Hepatic stellate cell (primary cell): Measurements from ENCODE around the gene TCEANC2.
"Not testable (repeated sequence)": the region's sequence is repeated elsewhere in the genome, so short reads cannot be mapped to it uniquely, and the experiment has no call there.

ENCODE experiments used
- DNase-seq: peaks from one replicate; pipeline ENCODE4 v3.0.0; 2011; ENCODE audit warnings: low spot score

The TCEANC2 gene

GRCh38 chr1:54052934-54053744, at the start of gene TCEANC2, which contains the start of gene TMEM59:
Gene TCEANC2, plus strand, starts transcription at chr1:54053608. Its CDS starts 815 bp downstream, at chr1:54054423.
Gene TMEM59, minus strand, starts transcription at chr1:54053204. Its CDS starts 16 bp downstream, at chr1:54053188.
- DNase-seq, result peak; percentile 91

GRCh38 chr1:54003750-54004480, 49.5 kb upstream of the TCEANC2 start:
- not testable (repeated sequence) for DNase-seq

- DNase-seq, result no peak
These were observed 48.8 kb upstream of the TCEANC2 start for GRCh38 chr1:54004481-54005049.

DNA sequence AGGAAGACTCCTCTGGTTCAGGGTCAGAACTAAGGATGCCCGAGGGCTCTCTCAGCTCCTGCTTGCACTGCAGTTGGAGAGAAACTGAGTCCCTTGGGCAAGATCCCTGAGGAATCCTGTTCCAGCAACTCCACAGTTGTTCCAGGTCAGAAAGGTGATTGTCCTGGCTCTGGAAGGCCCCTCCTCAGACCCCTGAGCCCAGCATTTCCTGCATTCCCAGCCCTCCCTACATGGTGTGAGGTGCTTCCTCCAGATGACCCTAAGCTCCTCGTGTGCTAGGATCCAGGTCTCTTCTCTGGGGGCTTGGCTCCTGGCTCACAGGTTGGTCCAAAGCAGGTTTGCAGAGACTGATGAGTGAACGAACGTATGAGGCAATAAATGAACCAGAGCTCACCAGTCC, 46.9 kb upstream of the TCEANC2 start:
- DNase-seq, result no peak

GRCh38 chr1:54007613-54008012, 45.8 kb upstream of the TCEANC2 start:
- no peak for DNase-seq

DNA sequence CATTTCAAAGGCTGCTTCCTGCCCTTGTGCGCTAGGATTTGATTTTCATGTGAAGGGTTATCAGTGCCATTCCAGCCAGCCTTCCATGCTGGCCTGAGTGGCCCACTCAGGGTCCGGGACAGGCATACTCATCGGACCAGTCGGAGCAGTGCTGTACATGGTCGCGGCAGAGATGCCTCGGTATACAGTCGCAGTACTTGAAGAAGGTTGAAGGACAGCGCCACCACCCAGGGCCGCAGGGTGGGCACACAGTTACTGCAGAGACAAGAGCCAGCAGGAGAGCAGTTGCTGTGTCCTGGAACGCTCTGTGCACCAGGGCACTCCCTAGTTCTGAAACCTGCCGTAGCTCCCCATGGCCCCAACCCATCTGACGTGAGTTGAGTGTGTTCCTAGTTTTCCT, 44.5 kb upstream of the TCEANC2 start:
- DNase-seq, result no peak

DNA sequence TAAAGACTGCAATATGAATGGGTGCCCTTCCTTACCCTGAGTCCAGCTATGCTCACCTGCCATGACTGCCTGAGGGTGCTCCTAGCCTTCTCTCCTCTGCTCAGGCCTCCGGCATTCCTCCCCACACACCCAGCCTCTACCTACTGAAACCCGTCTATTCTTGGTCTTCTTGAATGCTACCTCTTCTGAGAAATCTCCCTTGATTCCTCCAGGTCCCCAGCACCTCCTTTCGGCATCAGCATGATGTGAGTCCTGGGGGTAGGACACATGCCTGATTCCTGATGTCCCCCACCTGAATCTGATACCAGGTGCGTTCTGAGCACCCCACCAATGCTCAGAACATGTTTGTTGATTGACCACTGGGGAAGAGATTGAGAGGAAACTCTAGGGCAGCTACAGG, 44.0 kb upstream of the TCEANC2 start:
- no peak for DNase-seq

GRCh38 chr1:54010415-54011117, 42.8 kb upstream of the TCEANC2 start:
- DNase-seq, result no peak

GRCh38 chr1:54011316-54012007, 41.9 kb upstream of the TCEANC2 start:
- DNase-seq, result no peak

GRCh38 chr1:54012008-54012325, 41.4 kb upstream of the TCEANC2 start:
- no peak for DNase-seq

GRCh38 chr1:54012863-54013262, 40.5 kb upstream of the TCEANC2 start:
- no peak for DNase-seq

GRCh38 chr1:54013393-54014008, 39.9 kb upstream of the TCEANC2 start:
- DNase-seq, result no peak

- DNase-seq, result no peak
These were observed 39.3 kb upstream of the TCEANC2 start for GRCh38 chr1:54014009-54014629.

DNA sequence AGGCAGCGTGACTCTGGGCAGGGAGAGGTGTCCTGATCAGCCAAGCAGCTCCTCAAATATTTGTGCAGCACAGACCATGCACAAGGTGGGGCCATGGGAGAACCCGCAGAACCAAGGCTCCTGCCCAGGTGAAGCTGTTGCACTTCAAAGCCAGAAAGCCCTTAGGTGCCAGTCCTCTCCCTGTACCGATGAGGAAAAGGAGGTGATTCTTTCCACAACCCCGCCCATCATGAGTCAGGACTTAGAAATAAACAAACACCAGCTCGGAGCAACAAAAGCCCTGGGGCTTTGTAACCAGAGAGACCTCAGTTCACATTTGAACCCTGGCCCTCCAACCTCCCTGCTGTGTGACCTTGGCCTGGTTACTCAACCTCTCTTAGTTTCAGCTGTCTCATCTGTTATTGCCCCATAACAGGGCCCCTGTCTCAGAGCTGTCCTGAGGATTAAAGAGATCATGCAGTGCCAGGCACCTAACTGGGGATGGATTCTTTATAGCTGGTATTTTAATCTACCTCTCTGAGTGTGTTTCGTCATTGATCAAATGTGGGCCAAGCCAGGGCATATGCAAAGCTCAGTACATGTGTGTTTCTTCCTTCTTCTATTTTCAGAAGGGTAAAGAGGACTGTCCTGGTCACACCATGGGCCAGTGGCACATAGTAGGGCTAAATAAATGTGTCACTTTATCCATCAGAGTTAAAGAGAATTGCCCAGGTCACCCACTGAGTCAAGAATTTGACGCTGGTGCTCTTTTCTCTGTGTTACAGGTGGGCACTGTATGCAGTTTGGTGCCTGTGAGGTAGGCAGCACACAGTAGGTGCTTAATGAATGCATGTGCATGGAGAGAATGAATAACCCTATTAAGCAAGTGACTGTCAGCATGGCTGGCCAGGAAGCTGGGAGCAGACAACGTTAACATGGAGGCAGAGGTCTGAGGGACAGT, 36.8 kb upstream of the TCEANC2 start:
- no peak for DNase-seq

DNA sequence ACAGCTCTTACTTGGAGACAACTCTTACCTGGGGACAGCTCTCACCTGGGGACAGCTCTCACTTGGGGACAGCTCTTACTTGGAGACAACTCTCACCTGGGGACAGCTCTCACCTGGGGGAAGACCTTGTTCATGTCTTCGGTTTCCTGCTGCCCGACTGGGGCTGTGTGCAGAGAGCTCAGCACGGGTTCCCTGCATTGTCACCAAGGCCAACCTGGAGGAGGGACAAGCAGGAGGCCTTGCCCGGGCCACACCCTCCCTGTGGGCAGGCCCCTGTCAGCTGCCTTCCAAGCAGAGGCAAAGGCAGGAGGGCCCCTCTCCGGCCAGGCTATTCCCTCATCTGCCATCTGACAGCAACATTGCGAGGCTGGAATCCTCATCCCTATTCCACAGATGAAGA, 35.4 kb upstream of the TCEANC2 start, which contains the start of gene LDLRAD1:
LDLRAD1 (minus strand) TSS at position 208 of the 400 bp plus-strand sequence; CDS start at position 134, 74 bp downstream.
- no peak for DNase-seq

- DNase-seq, result no peak
These were observed 34.8 kb upstream of the TCEANC2 start for GRCh38 chr1:54018635-54019034.

DNA sequence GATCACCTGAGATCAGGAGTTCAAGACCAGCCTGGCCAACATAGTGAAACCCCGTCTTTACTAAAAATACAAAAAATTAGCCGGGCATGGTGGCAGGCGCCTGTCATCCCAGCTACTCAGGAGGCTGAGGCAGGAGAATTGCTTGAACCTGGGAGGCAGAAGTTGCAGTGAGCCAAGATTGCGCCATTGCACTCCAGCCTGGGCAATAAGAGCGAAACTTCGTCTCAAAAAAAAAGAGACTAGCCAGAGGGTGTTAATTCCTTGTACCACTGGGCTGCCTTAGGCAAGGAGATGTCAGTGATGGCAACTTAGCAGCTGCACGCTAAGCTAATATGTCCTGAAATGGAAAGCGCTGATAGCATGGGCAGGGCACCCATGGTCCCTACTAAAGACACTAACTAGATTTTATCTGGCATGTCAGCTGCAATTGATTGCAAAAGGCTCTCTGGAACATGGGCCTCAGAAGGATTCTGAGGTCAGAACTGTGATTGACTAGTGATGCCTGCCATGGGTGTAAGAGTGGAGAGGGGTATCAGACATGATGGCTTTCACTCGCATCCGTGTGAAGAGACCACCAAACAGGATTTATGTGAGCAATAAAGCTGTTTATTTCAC, 33.7 kb upstream of the TCEANC2 start:
- not testable (repeated sequence) for DNase-seq

DNA sequence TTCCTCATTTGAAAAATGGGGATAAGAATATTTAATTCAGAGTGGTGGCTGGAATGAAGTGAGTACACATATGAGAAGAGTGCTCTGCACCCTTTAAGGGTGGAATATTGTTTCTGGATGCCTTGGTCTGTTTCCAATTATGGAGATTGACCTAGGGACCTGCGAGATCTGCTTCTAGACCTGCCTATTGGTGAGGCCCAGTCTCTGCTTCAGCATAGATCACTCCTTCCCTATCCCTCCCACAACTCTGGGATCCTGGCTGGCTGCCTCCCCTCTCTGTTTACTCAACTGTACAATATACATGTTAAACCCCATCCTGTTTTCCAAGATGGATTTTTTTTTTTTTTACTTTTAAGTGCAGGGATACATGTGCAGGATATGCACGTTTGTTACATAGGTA, 29.1 kb upstream of the TCEANC2 start:
- DNase-seq, result no peak

GRCh38 chr1:54024811-54025210, 28.6 kb upstream of the TCEANC2 start:
- DNase-seq, result not testable (repeated sequence)
